B cell (primary cell): ENCODE results near the gene TMEM219. TPM values are rescaled to one million over a fixed set of nuclear protein-coding genes. Genes with fewer than 3 reads are reported as not detected.

Experiments used
- ATAC-seq: fragments of 200-7000 bp; cut with Tn5 transposase; one replicate; pipeline ENCODE4 v1.10.0; 2021; ENCODE audit warnings: low read depth, mild to moderate bottlenecking, moderate number of reproducible peaks, moderate library complexity
- CTCF ChIA-PET: fragments of 350-600 bp; sonication (Branson Sonifier 250); formaldehyde crosslinking; loops from one replicate; lab custom pipeline; 2021; ENCODE audit warnings: antibody characterized with exemption, inconsistent platforms; lab: Charles Lee
- POLR2A ChIA-PET: fragments of 350-600 bp; sonication (Branson Sonifier 250); formaldehyde crosslinking; loops from one replicate; lab custom pipeline; 2021; ENCODE audit warnings: antibody characterized with exemption; lab: Charles Lee
- DNase-seq: peaks from one replicate; pipeline ENCODE4 v3.0.0; 2013
- H2AFZ ChIP-seq: 2 replicates; pipeline ENCODE4 v1.6.1; 2012; ENCODE audit warnings: mild to moderate bottlenecking, low read depth, low read length; ENCODE audit not compliant: insufficient read depth, poor library complexity, severe bottlenecking
- H3K27ac ChIP-seq, 2 donors: 1 replicate in 1 of 2; 2 replicates in 1 of 2; pipeline ENCODE4 v1.5.1; 2012 to 2013; ENCODE audit warnings: low read length in 2 of 2, mild to moderate bottlenecking in 2 of 2, moderate library complexity in 1 of 2
- H3K27me3 ChIP-seq, 4 experiments: fragments of 200-600 bp in 1 of 4; sonication (generic) in 1 of 4; replicated peaks in 1 of 4; 1 replicate in 2 of 4; 2 replicates in 2 of 4; pipeline versions ENCODE4 v1.6.1 to v1.7.0; 2013 to 2016; ENCODE audit warnings: low read length in 3 of 4, mild to moderate bottlenecking in 2 of 4, mixed read lengths in 1 of 4, moderate library complexity in 1 of 4; ENCODE audit not compliant: insufficient read depth in 4 of 4, control insufficient read depth in 3 of 4; ENCODE audit errors: control extremely low read depth in 1 of 4
- H3K36me3 ChIP-seq, 2 experiments: replicated peaks in 1 of 2; 1 replicate in 1 of 2; 2 replicates in 1 of 2; pipeline versions ENCODE4 v1.6.1 to v1.7.1; 2013; ENCODE audit warnings: low read length in 1 of 2; ENCODE audit not compliant: insufficient read depth in 2 of 2, control insufficient read depth in 1 of 2; ENCODE audit errors: control extremely low read depth in 1 of 2, extremely low read depth in 1 of 2
- H3K4me1 ChIP-seq, 2 donors: fragments of 200-600 bp in 1 of 2; sonication (generic) in 1 of 2; 1 replicate in 1 of 2; 2 replicates in 1 of 2; pipeline versions ENCODE4 v1.5.1 to v1.6.1; 2013 to 2017; ENCODE audit warnings: low read length in 2 of 2; ENCODE audit not compliant: control insufficient read depth in 2 of 2, insufficient read depth in 2 of 2
- H3K4me2 ChIP-seq: replicated peaks from 2 replicates; pipeline ENCODE3; 2012; ENCODE audit warnings: mild to moderate bottlenecking, low read depth, low read length; ENCODE audit not compliant: poor library complexity, severe bottlenecking
- H3K4me3 ChIP-seq, 5 experiments: fragments of 200-600 bp in 1 of 5; sonication (generic) in 1 of 5; 1 replicate in 3 of 5; 2 replicates in 2 of 5; pipeline versions ENCODE4 v1.5.1 to v1.7.0; 2011 to 2016; ENCODE audit warnings: low read length in 4 of 5, mild to moderate bottlenecking in 4 of 5, low read depth in 2 of 5, control low read depth in 1 of 5, moderate library complexity in 1 of 5; ENCODE audit not compliant: insufficient read depth in 1 of 5; ENCODE audit errors: control extremely low read depth in 1 of 5, extremely low read depth in 1 of 5
- H3K79me2 ChIP-seq: fragments of 200-600 bp; sonication (generic); one replicate; pipeline ENCODE4 v1.6.0; 2016; ENCODE audit warnings: low read length; ENCODE audit not compliant: control insufficient read depth, insufficient read depth
- H3K9ac ChIP-seq: fragments of 200-600 bp; sonication (generic); 2 replicates; pipeline ENCODE4 v1.6.1; 2017; ENCODE audit warnings: mild to moderate bottlenecking, low read length, moderate library complexity
- H3K9me3 ChIP-seq, 3 donors: one replicate each; pipeline versions ENCODE4 v1.6.1 to v1.7.1; 2013; ENCODE audit warnings: low read length in 2 of 3; ENCODE audit not compliant: control insufficient read depth in 2 of 3, insufficient read depth in 1 of 3; ENCODE audit errors: control extremely low read depth in 1 of 3
- H4K20me1 ChIP-seq: 2 replicates; pipeline ENCODE4 v1.6.0; 2012; ENCODE audit warnings: mild to moderate bottlenecking, low read length; ENCODE audit not compliant: insufficient read depth, control insufficient read depth, poor library complexity, severe bottlenecking
- H3K27ac Mint-ChIP-seq: one replicate; pipeline ENCODE4 v1.8.0; 2021; ENCODE audit warnings: mixed read lengths
- H3K27me3 Mint-ChIP-seq: one replicate; pipeline ENCODE4 v1.8.0; 2021; ENCODE audit warnings: mixed read lengths
- H3K4me1 Mint-ChIP-seq: one replicate; pipeline ENCODE4 v1.8.0; 2021; ENCODE audit warnings: mixed read lengths
- H3K4me3 Mint-ChIP-seq: one replicate; pipeline ENCODE4 v1.8.0; 2021; ENCODE audit warnings: mixed read lengths
- H3K9me3 Mint-ChIP-seq: one replicate; pipeline ENCODE4 v1.8.0; 2022; ENCODE audit warnings: mixed read lengths; ENCODE audit not compliant: insufficient read depth
- CTCF ChIP-seq: fragments of 200-600 bp; IDR thresholded peaks from one replicate; pipeline ENCODE4 v1.8.0; 2022; ENCODE audit warnings: antibody characterized with exemption, mild to moderate bottlenecking
- EZH2 ChIP-seq: IDR thresholded peaks from 2 replicates; pipeline ENCODE4 v1.6.1; 2012; ENCODE audit warnings: borderline replicate concordance, low read depth, mild to moderate bottlenecking, moderate library complexity, low read length; ENCODE audit not compliant: insufficient read depth, poor library complexity, severe bottlenecking
- WGBS: methylation state at CpG from one replicate; pipeline ENCODE4 v1.1.5; 2013; ENCODE audit warnings: missing lambda C conversion rate; ENCODE audit not compliant: insufficient coverage; 5-methylcytosine and 5-hydroxymethylcytosine counted together
- intact Hi-C: fragments of 100-400 bp; cut with micrococcal nuclease; formaldehyde crosslinking; loops from one replicate; pipeline ENCODE4 v1.10.0; 2022
- polyA plus RNA-seq: library from polyadenylated mRNA; depleted of rRNA; stranded (reverse); fragments of >200 nt; gene quantifications from 2 replicates; pipeline ENCODE4 v1.2.3, GENCODE V29; 2012
- total RNA-seq, 2 donors: library from RNA; stranded (reverse); fragments of 120-200 nt in 1 of 2; gene quantifications; 1 replicate in 1 of 2; 2 replicates in 1 of 2; pipeline versions ENCODE4 v1.2.3 to v1.2.4, GENCODE V29; 2013 to 2022

TMEM219 gene
- total and polyA plus RNA-seq, 2 donors (not counting 1 experiment from before 2014, with no cell fraction given), result 66.6 to 103 TPM

- Histone ChIP-seq H3K9me3 (peaks cover 0 to 10% (median 0%) of the 10 kb centered on the region in 3 donors), H3K4me1 (peaks cover 21 to 26% of the 10 kb centered on the region in 2 donors), H3K79me2 (peaks cover 2% of the 10 kb centered on the region), H3K4me2 (no peak overlapping the region), H3K27me3 (peaks cover 0 to 23% (median 10%) of the 10 kb centered on the region in 4 experiments), H2AFZ (no peak overlapping the region), H3K36me3 (peaks cover 0 to 12% of the 10 kb centered on the region in 2 experiments), H4K20me1 (no peaks in the 10 kb centered on the region), H3K27ac (no peak overlapping the region), H3K4me3 (no peak overlapping the region), H3K9ac (no peak overlapping the region)
- no peak for TF ChIP-seq CTCF
- TF ChIP-seq EZH2, result no peak
- H3K27ac Mint-ChIP-seq, result no peak overlapping the region
- intact Hi-C loops, result no loop called here
- H3K4me3 Mint-ChIP-seq, result no peak overlapping the region
- ChIA-PET POLR2A (interaction anchor here (0.5 kb wide), 1 partner anchor 306 kb away, joined by 4 read pairs; no protein-coding TSS in a partner anchor), CTCF (interaction anchor here (1.2 to 3.2 kb wide), 4 partner anchors 24 to 307 kb away, joined by 3 to 17 read pairs (median 6); partner anchors contain the start of genes TLCD3B and TMEM219)
- peaks cover 14% of the 10 kb centered on the region for H3K27me3 Mint-ChIP-seq
- ATAC-seq (no peak), DNase-seq (no peak)
- peaks cover 13% of the 10 kb centered on the region for H3K4me1 Mint-ChIP-seq
- H3K9me3 Mint-ChIP-seq, result no peaks in the 10 kb centered on the region
- WGBS, result 95% methylated on average over 30 of the region's 34 CpGs
Measured at GRCh38 chr16:30006659-30007377, 44.9 kb downstream of the TMEM219 start.

- peaks cover 0 to 29% (median 15%) of the 10 kb centered on the region in 4 experiments for H3K27me3 ChIP-seq
- ATAC-seq (no peak), DNase-seq (no peak)
- peaks cover 2% of the 10 kb centered on the region for H3K79me2 ChIP-seq
- no peak for TF ChIP-seq CTCF
- Mint-ChIP-seq H3K4me3 (no peak overlapping the region), H3K27ac (no peak overlapping the region), H3K27me3 (peaks cover 17% of the 10 kb centered on the region), H3K4me1 (peaks cover 17% of the 10 kb centered on the region), H3K9me3 (no peaks in the 10 kb centered on the region)
- intact Hi-C loops, result no loop called here
- H3K9ac ChIP-seq, result no peak overlapping the region
- peaks cover 25 to 29% of the 10 kb centered on the region in 2 donors for H3K4me1 ChIP-seq
- H3K36me3 ChIP-seq, result peaks cover 0 to 6% of the 10 kb centered on the region in 2 experiments
- 88% methylated on average over 11 of the region's 11 CpGs for WGBS
- H3K4me3 ChIP-seq, result no peak overlapping the region
- ChIA-PET POLR2A (no interaction called here), CTCF (interaction anchor here (1.3 to 3.2 kb wide), 3 partner anchors 36 to 308 kb away, joined by 3 to 17 read pairs (median 3); partner anchors contain the start of gene TMEM219)
- peaks cover 0 to 12% (median 0%) of the 10 kb centered on the region in 3 donors for H3K9me3 ChIP-seq
- H2AFZ ChIP-seq, result no peak overlapping the region
- no peaks in the 10 kb centered on the region for H4K20me1 ChIP-seq
- no peak overlapping the region for H3K4me2 ChIP-seq
- no peak overlapping the region for H3K27ac ChIP-seq
Measured at GRCh38 chr16:30007378-30007895, 45.6 kb downstream of the TMEM219 start.
